RKO (cell line): ENCODE data around the gene CNOT3.
"Not testable (repeated sequence)": the region's sequence is repeated elsewhere in the genome, so short reads cannot be mapped to it uniquely, and the experiment has no call there.

Experiments used
- DNase-seq: peaks from one replicate; pipeline ENCODE4 v3.0.0-alpha.2; 2016; ENCODE audit warnings: low spot score

CNOT3 gene

GRCh38 chr19:54171736-54172431 is 34.3 kb downstream of the CNOT3 start:
- DNase-seq, result not testable (repeated sequence)

- no peak for DNase-seq
Measured at GRCh38 chr19:54172471-54173358, 35.2 kb downstream of the CNOT3 start, which contains the start of gene TMC4. Gene TMC4 (minus strand): TSS chr19:54173160. CDS start chr19:54173117, 43 bp downstream.

GRCh38 chr19:54173359-54173699 is 35.8 kb downstream of the CNOT3 start:
- no peak for DNase-seq

DNA sequence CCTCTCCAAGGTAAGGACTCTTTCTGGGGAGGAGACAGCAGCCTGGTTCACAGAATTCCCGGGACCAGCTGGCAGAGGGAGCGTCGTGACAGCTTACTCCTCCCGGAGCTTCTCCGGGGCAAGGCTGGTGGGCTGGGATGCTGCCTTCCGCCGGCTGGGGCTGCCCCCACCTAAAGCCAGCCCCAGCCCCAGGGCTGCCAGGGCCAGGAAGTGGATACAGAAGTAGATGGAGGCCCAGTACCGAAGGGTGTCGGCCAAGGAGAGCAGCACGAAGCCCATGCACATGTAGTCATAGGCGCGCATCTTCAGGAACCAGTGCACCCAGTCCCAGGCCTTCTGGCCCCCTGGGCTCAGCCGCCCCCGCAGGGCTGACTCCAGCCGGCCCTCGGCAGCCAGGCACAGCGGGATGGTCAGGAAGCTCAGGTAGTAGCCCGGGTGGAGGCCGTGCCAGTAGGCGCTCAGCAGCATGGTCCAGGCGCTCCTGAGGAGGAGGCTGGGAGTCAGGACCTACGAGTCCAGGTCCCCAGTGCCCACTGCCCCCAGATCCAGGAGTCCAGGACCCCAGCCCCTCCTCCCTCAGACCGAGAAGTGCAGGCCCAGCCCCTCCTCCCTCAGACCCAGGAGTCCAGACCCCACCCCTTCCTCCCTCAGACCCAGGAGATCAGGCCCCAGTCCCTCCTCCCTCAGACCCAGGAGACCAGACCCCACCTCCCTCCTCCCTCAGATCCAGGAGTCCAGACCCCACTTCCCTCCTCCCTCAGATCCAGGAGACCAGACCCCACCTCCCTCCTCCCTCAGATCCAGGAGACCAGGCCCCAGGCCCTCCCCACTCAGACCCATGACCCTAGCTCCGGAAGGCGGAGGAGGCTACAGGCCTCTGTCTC is 36.6 kb downstream of the CNOT3 start:
- DNase-seq, result no peak

GRCh38 chr19:54178581-54179261 is 41.2 kb downstream of the CNOT3 start:
- DNase-seq, result no peak

DNA sequence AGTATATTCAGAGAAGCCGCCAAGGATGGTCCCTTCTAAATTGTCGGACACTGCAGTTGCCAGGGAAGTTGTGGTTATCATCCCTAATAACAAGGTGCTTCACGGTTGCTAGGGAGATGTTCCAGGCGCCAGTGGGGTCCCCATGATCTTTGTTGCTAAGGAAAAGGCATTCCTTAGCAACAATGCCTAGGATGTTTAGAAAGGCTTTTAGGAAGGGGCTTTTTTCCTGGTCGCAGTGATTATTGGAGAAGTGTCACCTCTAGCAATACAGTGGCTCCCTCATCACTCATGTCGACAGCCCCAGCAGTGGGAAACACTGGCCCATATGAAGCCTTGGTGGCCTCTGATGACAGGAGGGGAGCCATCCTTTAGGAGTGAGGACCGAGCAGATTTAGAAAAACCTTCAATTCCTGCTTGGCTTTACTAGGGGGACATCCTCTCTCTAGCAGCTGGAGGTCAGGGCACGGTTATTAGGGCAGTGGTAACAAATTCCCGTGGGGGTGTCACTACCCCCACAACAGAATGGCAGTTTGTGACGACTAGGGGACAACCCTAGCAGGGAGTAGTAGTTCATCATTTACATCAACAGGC is 41.8 kb downstream of the CNOT3 start:
- DNase-seq, result no peak

DNA sequence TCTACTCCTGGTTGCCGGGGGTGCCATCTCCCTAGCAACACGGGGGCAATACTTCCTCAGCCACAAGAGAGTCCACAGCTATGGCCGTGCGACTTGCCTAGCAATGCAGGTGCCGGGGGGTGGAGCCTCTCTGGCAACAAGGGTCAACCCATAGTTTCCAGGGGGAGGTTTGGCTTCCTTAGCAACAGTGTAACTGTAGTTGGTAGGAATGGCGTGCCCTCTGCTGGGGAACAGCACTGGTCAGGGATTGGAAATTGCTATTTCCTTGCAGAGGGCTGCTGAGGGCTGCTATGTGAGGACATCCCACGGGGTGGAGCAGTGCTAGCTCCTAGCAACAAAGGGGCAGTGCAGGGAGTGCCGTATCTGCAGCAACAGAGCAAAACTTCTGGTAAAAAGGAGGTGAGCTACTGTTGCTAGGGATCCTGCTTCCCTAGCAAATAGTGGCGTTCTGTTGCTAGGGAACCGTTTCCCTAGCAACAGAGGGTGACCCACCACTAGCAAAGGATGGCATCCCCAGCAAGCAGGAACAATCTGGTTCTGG is 42.4 kb downstream of the CNOT3 start:
- peak; percentile 53 for DNase-seq

GRCh38 chr19:54180691-54181091 is 43.1 kb downstream of the CNOT3 start:
- DNase-seq, result no peak

DNA sequence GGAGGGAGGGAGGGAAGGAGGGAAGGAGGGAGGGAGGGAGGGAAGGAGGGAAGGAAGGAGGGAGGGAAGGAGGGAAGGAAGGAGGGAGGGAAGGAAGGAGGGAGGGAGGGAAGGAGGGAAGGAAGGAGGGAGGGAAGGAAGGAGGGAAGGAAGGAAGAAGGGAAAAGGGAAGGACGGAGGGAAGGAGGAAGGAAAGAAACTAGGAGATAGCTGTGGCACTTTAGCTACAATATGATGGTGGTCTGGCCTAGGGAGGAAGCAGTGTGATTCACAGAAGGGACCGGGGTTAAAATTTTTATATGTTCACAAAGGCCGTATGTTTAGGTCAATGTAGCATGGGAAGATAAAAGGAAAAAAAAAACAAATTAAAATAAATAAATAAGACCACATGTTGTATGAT is 44.3 kb downstream of the CNOT3 start:
- DNase-seq, result not testable (repeated sequence)

- no peak for DNase-seq
Measured at GRCh38 chr19:54183431-54183830, 45.9 kb downstream of the CNOT3 start.

GRCh38 chr19:54186351-54186750 is 48.8 kb downstream of the CNOT3 start:
- DNase-seq, result no peak

DNA sequence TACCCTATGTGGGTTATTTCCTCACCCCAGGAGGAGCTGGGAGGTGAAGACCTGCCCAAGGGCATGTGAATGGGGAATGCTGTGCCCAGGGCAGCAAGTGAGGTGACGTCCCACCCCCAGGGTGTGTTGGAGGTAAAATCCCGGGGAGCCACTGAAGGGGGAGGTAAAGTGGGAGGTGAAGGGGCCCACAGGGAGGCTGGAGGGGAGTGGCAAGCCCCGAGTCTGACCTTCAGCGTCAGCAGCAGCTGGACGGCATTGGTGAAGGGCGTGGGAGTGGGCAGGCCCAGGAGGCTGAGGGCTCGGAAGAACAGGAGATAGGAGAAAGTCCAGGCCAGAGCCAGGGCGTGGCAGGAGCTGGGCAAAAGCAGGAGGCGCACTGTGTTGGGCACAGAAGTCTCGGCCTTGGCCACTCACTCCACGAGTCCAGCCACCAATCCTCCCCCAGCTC is 49.4 kb downstream of the CNOT3 start:
- no peak for DNase-seq

- DNase-seq, result peak; percentile 73
Measured at GRCh38 chr19:54188215-54188871, 50.8 kb downstream of the CNOT3 start.

- DNase-seq, result no peak
Measured at GRCh38 chr19:54189145-54189734, 51.7 kb downstream of the CNOT3 start, which contains the start of gene MBOAT7. Gene MBOAT7 (minus strand): TSS chr19:54189580. CDS start chr19:54188508, 1,072 bp downstream.

DNA sequence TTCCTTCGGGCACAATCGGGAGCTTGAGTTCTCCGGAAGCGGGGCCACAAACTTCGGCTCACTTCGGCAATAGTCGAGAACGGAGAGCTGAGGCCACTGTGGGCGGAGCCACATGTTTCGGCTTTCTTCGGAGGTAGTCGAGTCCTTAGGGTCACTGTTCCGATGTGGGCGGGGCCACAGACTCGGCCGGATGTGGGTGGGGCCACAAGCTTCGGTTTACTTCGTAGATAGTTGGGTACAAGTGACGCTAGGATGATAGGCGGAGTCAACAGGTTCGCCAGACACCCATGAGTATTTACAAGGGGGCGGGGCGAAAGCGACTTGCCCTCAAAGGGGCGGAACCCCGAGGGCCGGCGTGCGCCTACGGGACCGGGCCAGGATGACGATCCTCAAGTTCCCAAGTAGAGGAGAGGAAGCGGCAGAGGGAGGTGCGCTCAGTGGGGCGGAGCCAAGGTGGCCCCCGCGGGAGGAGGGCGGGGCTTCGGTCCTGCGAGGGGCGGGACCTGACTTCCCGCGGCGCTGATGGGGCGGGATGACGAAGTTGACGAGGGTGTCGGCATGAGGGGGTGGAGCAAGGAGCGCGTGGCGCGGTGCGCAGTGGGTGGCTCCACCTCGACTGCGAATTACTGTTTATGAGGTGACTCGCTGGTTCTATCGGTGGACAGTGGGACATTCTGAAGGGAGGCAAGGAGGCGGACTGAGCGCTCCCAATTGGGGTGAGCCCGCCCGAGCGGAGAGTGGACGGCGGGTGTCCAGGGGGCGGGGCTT is 52.4 kb downstream of the CNOT3 start:
- peak; percentile 100 for DNase-seq

DNA sequence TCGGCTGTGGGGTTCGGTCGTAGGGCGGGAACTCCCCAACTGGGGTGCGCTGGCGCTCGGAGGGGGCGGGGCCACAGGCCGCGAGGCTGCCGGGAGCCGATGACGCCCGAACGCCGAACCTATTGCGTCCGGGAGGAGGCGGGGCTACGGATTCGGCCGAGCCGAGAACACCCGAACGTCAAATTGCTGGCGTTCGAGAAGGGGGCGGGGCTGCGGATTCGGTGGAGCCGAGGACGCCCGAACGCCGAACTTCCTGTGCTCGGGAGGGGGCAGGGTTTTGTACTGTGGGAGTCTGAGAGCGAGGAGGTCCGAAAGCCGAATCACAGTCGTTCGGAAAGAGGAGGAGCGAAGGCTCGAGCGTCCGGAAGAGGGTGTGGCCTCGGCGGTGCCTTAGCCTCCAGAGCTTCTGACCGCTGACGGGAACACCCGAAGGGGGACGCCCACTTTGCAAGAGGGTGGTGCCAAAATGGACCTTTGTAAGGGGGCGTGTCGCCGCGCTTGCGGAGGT is 53.0 kb downstream of the CNOT3 start:
- DNase-seq, result peak; percentile 99

DNA sequence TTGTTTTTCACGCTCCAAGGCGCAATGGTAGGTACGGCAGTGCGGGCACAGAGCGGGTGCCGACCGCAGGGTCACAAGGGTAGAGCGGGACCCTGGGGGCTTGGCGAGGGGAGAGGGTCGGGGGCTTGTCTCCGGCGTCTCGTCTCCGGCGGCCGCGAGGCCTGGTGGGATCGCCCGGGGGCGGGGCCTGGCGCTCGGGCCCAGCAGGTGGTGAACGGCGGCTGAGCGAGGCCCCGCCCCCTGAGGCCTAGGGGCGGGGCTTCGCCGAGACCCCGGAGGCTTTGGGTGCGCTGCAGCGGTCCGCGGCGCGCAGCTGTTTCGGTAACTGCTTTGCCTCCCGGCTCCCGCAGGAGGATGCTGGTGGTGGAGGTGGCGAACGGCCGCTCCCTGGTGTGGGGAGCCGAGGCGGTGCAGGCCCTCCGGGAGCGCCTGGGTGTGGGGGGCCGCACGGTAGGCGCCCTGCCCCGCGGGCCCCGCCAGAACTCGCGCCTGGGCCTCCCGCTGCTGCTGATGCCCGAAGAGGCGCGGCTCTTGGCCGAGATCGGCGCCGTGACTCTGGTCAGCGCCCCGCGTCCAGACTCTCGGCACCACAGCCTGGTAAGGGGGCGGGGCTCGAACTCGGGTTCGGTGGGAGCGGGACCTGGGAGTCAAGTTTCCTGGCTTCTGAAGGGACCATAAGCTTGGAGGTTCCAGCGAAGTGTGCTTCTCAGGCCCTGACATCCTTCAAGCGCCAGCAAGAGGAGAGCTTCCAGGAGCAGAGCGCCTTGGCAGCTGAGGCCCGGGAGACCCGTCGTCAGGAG is 53.6 kb downstream of the CNOT3 start, which contains the start of gene TSEN34:
TSEN34 (plus strand) TSS at position 298 of the 800 bp plus-strand sequence; CDS start at position 355, 57 bp downstream.
- DNase-seq, result peak; percentile 86
